Neural progenitor cell (in vitro differentiated cells): ENCODE data around the gene ARMH1.

Source experiments
- CTCF ChIP-seq: fragments of 200-600 bp; sonication (generic); IDR thresholded peaks from 2 replicates; pipeline ENCODE4 v1.5.1; 2017; ENCODE audit warnings: antibody characterized with exemption, mild to moderate bottlenecking
- EZH2 ChIP-seq: fragments of 200-600 bp; sonication (generic); IDR thresholded peaks from 2 replicates; pipeline ENCODE4 v1.6.1; 2017; ENCODE audit warnings: antibody characterized with exemption, mild to moderate bottlenecking, moderate library complexity
- EZH2phosphoT487 ChIP-seq: fragments of 200-600 bp; sonication (generic); IDR thresholded peaks from 2 replicates; pipeline ENCODE4 v1.6.1; 2017; ENCODE audit warnings: antibody characterized with exemption

GRCh38 chr1:44632598-44632997 lies 41.9 kb upstream of the ARMH1 start:
- no peak for TF ChIP-seq CTCF
- TF ChIP-seq EZH2: no peak
- no peak for TF ChIP-seq EZH2phosphoT487
